Progenitor cell of endocrine pancreas (in vitro differentiated cells): Measurements from ENCODE around the gene MGRN1. TPM values are rescaled to one million over a fixed set of nuclear protein-coding genes. Genes with fewer than 3 reads are reported as not detected.

Source experiments
- DNase-seq: peaks from one replicate; pipeline ENCODE4 v3.0.0; 2021; ENCODE audit warnings: low spot score; ENCODE audit not compliant: unreplicated experiment
- H3K27ac Mint-ChIP-seq: 2 replicates; pipeline ENCODE4 v1.8.0; 2021; ENCODE audit warnings: mild to moderate bottlenecking, moderate library complexity, mixed read lengths
- H3K27me3 Mint-ChIP-seq: 2 replicates; pipeline ENCODE4 v1.8.0; 2021; ENCODE audit warnings: mixed read lengths
- H3K36me3 Mint-ChIP-seq: 2 replicates; pipeline ENCODE4 v1.8.0; 2022; ENCODE audit warnings: mixed read lengths; ENCODE audit not compliant: insufficient read depth
- H3K4me1 Mint-ChIP-seq: 2 replicates; pipeline ENCODE4 v1.8.0; 2021; ENCODE audit warnings: low read depth, mixed read lengths
- H3K4me3 Mint-ChIP-seq: 2 replicates; pipeline ENCODE4 v1.8.0; 2021; ENCODE audit warnings: low read depth, mild to moderate bottlenecking, moderate library complexity, mixed read lengths
- H3K9me3 Mint-ChIP-seq: 2 replicates; pipeline ENCODE4 v1.8.0; 2021; ENCODE audit warnings: low read depth, mixed read lengths
- total RNA-seq: library from RNA; stranded (reverse); gene quantifications from 2 replicates; pipeline ENCODE4 v1.2.1, GENCODE V29; 2021
- TF ChIP-seq, protein P1 (sequence below): fragments of 200-600 bp; sonication (generic); IDR thresholded peaks from one replicate; pipeline ENCODE4 v1.5.0; 2021; ENCODE audit warnings: antibody characterized with exemption, mild to moderate bottlenecking; ENCODE audit not compliant: unreplicated experiment

Gene MGRN1
- total RNA-seq, 1 donor from 2014 or later, result 104 TPM

DNA sequence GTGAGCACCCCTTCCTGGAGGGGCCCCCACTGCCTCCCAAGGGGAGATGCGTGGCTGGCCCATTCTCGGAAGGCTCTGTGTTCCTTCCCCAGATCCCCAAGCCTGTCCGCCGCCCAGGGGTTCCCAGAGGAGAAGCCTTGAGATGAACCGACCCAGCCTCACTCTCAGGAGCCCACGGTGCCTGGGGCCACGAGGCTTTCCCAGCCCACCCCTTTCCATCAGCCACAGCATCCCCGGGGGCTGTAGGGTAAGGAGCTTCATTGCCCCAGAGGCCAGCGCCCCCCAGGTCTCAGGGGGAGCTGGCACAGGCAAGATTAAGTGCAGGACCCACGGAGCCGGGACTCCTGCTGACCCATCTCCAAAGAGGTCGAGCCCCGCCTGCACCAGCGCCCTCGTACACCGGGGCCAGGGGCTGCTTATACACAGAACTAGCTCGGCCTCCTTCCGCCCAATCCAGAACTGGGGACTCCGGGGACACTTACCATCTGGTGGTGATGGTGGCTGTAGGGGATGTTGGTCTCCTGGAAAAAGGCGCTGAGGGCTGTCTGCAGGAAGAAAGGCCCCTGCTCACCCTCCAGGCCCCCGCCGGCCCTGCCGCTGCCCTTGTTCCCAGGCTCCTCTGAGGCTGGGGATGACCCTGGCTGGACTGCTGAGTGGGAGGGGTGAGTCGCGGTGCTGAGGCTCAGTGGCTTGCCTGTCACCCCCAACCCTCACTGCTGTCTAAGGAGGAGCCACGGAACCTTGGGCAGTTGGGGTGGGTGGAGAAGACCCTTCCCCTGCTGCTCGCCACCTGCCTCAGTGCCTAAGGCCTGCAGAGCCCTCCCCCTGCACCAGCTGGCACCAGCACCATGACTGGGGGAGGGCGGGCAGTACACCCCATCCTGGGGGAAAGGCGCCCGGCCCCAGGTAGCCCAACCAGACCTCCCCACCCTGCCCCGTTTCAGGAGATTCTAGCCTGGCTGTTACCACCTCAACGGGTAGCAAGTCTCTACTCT lies 14.3 kb upstream of the MGRN1 start:
- DNase-seq, result no peak
- Mint-ChIP-seq H3K4me3 (no peak overlapping the region), H3K4me1 (peaks cover 7% of the 10 kb centered on the region), H3K27ac (no peak overlapping the region), H3K36me3 (no peaks in the 10 kb centered on the region), H3K27me3 (no peaks in the 10 kb centered on the region), H3K9me3 (no peaks in the 10 kb centered on the region)
- TF ChIP-seq, protein P1, sequence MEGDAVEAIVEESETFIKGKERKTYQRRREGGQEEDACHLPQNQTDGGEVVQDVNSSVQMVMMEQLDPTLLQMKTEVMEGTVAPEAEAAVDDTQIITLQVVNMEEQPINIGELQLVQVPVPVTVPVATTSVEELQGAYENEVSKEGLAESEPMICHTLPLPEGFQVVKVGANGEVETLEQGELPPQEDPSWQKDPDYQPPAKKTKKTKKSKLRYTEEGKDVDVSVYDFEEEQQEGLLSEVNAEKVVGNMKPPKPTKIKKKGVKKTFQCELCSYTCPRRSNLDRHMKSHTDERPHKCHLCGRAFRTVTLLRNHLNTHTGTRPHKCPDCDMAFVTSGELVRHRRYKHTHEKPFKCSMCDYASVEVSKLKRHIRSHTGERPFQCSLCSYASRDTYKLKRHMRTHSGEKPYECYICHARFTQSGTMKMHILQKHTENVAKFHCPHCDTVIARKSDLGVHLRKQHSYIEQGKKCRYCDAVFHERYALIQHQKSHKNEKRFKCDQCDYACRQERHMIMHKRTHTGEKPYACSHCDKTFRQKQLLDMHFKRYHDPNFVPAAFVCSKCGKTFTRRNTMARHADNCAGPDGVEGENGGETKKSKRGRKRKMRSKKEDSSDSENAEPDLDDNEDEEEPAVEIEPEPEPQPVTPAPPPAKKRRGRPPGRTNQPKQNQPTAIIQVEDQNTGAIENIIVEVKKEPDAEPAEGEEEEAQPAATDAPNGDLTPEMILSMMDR, result no peak

- no peaks in the 10 kb centered on the region for H3K36me3 Mint-ChIP-seq
- H3K9me3 Mint-ChIP-seq, result no peaks in the 10 kb centered on the region
- no peaks in the 10 kb centered on the region for H3K27me3 Mint-ChIP-seq
- peak overlapping the region; percentile 52 for H3K4me3 Mint-ChIP-seq
- peaks cover 8% of the 10 kb centered on the region for H3K4me1 Mint-ChIP-seq
- TF ChIP-seq, protein P1, result no peak
- peak overlapping the region; percentile 79 for H3K27ac Mint-ChIP-seq
- no peak for DNase-seq
Measured at GRCh38 chr16:4611337-4612021, 13.1 kb upstream of the MGRN1 start.

- Mint-ChIP-seq H3K9me3 (no peaks in the 10 kb centered on the region), H3K4me3 (peak overlapping the region; percentile 74), H3K4me1 (peaks cover 14% of the 10 kb centered on the region), H3K27me3 (no peaks in the 10 kb centered on the region), H3K36me3 (no peaks in the 10 kb centered on the region), H3K27ac (no peak overlapping the region)
- no peak for DNase-seq
- TF ChIP-seq, protein P1, result no peak
Measured at GRCh38 chr16:4612474-4612931, 12.1 kb upstream of the MGRN1 start.

DNA sequence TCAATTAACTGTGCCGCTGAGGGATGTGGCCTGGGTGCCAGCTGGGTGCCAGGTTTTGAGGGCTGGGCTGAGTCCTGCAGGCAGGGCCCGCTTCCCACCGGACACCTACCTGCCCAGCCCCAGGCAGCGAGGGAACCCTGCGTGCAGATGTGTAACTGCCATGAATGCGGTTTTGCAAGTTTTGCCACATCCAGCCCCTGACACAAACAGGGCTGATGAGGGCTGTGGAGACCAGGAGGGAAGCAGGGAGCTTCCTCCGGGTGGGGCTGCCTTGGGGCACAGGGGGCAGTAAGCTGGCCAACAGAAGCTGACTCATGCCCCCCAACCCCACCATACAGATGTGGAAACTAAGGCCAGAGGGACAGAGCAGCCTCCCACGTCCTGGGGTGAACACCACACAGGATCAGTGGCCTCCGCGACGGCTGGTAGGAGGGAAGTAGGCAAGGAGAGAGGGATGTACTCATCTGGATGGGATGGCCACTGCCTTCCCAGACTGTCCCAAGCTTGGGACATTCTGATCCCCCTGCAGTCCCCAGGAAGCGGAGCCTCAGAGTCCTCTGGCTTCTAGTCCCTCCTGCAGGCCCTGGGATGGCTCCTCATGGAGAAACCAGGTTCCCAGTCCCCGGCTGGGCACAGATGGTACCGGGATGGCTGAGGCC lies 11.5 kb upstream of the MGRN1 start:
- TF ChIP-seq, protein P1, result no peak
- DNase-seq, result no peak
- peak overlapping the region; percentile 29 for H3K27ac Mint-ChIP-seq
- H3K9me3 Mint-ChIP-seq, result no peaks in the 10 kb centered on the region
- no peaks in the 10 kb centered on the region for H3K27me3 Mint-ChIP-seq
- peaks cover 17% of the 10 kb centered on the region for H3K4me1 Mint-ChIP-seq
- H3K36me3 Mint-ChIP-seq, result no peaks in the 10 kb centered on the region
- H3K4me3 Mint-ChIP-seq, result peak overlapping the region; percentile 74
